Lung (tissue), 12 donors: ENCODE measurements around the gene CHN2. TPM values are rescaled to one million over a fixed set of nuclear protein-coding genes. Genes with fewer than 3 reads are reported as not detected.

Source experiments
- ATAC-seq: fragments of 200-7000 bp; cut with Tn5 transposase; one replicate; pipeline ENCODE4 v1.9.1; 2020; ENCODE audit warnings: moderate number of reproducible peaks; ENCODE audit not compliant: insufficient read depth, low FRiP score
- DNase-seq, 3 donors: peaks; one replicate each; pipeline ENCODE4 v3.0.0-alpha.2; 2013 to 2017
- H3K27ac ChIP-seq, 2 donors: one replicate each; pipeline ENCODE4 v1.5.1; 2013; ENCODE audit warnings: mild to moderate bottlenecking in 2 of 2, moderate library complexity in 2 of 2, control low read depth in 1 of 2, inconsistent platforms in 1 of 2, low read depth in 1 of 2, low read length in 1 of 2
- H3K27me3 ChIP-seq, 3 donors: one replicate each; pipeline ENCODE4 v1.5.1; 2013; ENCODE audit warnings: low read length in 2 of 3; ENCODE audit not compliant: control insufficient read depth in 3 of 3, insufficient read depth in 3 of 3
- H3K36me3 ChIP-seq, 4 donors: one replicate each; pipeline ENCODE4 v1.5.1; 2013; ENCODE audit warnings: low read length in 4 of 4, mild to moderate bottlenecking in 1 of 4, moderate library complexity in 1 of 4; ENCODE audit not compliant: control insufficient read depth in 4 of 4, insufficient read depth in 4 of 4
- H3K4me1 ChIP-seq, 5 donors: one replicate each; pipeline ENCODE4 v1.5.1; 2013; ENCODE audit warnings: low read length in 5 of 5, mild to moderate bottlenecking in 2 of 5, moderate library complexity in 1 of 5; ENCODE audit not compliant: control insufficient read depth in 5 of 5, insufficient read depth in 5 of 5
- H3K4me3 ChIP-seq: one replicate; pipeline ENCODE4 v1.5.1; 2013; ENCODE audit warnings: mild to moderate bottlenecking, control low read depth, moderate library complexity
- H3K9ac ChIP-seq, 2 donors: one replicate each; pipeline ENCODE4 v1.5.1; 2013; ENCODE audit warnings: low read length in 2 of 2, control low read depth in 1 of 2; ENCODE audit not compliant: insufficient read depth in 1 of 2
- H3K9me3 ChIP-seq, 4 donors: one replicate each; pipeline ENCODE4 v1.5.1; 2013; ENCODE audit warnings: low read length in 3 of 4, mild to moderate bottlenecking in 1 of 4, moderate library complexity in 1 of 4; ENCODE audit not compliant: control insufficient read depth in 4 of 4, insufficient read depth in 3 of 4
- CTCF ChIP-seq: IDR thresholded peaks from 2 replicates; pipeline ENCODE4 v1.5.1; 2012; ENCODE audit warnings: mild to moderate bottlenecking; ENCODE audit errors: control extremely low read depth, extremely low read depth
- WGBS, 2 donors: extraction: QIAGEN DNeasy Blood & Tissue Kit; methylation state at CpG; one replicate each; pipeline ENCODE4 v1.1.7; 2013; 5-methylcytosine and 5-hydroxymethylcytosine counted together
- polyA plus RNA-seq, 2 donors: library from polyadenylated mRNA; stranded (reverse); fragments of 200-250 nt; gene quantifications; one replicate each; pipeline ENCODE4 v1.2.1, GENCODE V29; 2013
- total RNA-seq, 2 donors: library from RNA; depleted of rRNA in 1 of 2; stranded (reverse); fragments of >200 nt in 1 of 2; gene quantifications; one replicate each; pipeline ENCODE4 v1.2.1, GENCODE V29; 2014 to 2021
- donor health status: control.
- donor health status: control.
- donor health status: Bipolar disorder and iron deficiency.
- donor health status: healthy.
- donor health status: DM: yes; HTN: yes; CAD: no.

Gene CHN2
- total and polyA plus RNA-seq, 4 donors: 3.2 to 11.0 (median 6.7) TPM

DNA sequence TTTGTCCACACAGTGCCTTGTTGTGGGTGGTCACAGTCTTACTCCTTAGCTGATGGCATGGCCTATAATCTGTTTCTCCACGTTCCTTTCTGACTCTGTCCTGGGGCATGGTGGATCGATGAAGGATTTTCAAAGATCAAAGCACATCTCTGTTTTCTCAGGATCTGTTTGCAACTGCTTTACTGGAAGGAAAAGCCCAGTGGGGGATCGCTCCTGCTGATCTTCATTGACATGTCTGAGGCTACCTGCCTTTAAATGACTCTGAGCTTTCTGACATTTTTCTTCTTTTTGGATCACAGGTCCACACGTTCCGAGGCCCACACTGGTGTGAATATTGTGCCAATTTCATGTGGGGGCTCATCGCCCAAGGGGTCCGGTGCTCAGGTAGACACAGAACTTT, 301.1 kb downstream of the CHN2 start:
- Histone ChIP-seq H3K27ac (no peak overlapping the region), H3K4me1 (peaks cover 0 to 6% (median 0%) of the 10 kb centered on the region in 5 donors), H3K4me3 (no peak overlapping the region), H3K9me3 (no peaks in the 10 kb centered on the region), H3K27me3 (no peaks in the 10 kb centered on the region), H3K36me3 (peaks cover 0 to 4% (median 0%) of the 10 kb centered on the region in 4 donors), H3K9ac (no peak overlapping the region)
- TF ChIP-seq CTCF: no peak
- DNase-seq (no peak), ATAC-seq (no peak)
- 90 to 93% methylated on average over 7 of the region's 7 CpGs for WGBS, 2 donors

DNA sequence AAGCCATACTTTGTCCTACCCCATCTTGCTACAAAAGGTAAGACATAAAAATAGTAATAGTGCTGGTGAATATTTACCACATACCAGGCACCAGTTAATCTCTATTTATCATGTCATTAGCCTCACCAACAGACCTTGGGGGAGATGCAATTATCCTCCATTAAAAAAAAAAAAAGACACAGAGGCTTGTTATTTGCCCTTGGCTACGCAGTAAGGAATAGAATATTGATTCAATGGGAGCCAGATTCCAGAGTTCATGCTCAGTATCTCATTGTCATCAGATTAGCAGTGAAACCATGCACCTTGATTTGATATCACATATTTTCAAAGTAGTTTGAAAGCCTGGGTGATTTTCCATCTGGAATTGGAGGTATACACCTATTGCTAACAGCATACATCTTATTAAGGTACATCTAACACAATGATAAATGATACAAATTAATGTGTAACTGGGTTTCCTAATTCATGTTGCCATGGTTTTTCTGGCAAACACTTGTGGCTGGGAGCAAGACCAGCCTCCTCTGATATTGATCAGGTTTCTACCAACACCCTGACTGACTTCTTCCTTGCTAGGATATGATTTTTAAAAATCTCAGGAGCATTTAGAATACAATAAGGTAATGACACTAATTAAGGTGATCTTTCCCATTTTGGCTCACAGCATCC, 301.9 kb downstream of the CHN2 start:
- peaks cover 0 to 4% (median 0%) of the 10 kb centered on the region in 4 donors for H3K36me3 ChIP-seq
- no peak overlapping the region for H3K9ac ChIP-seq
- H3K27me3 ChIP-seq: no peaks in the 10 kb centered on the region
- no peak for ATAC-seq
- WGBS, 2 donors: 98 to 100% methylated on average over 1 of the region's 1 CpG
- H3K4me3 ChIP-seq: no peak overlapping the region
- H3K4me1 ChIP-seq: peaks cover 0 to 6% (median 0%) of the 10 kb centered on the region in 5 donors
- DNase-seq: no peak
- H3K27ac ChIP-seq: no peak overlapping the region
- H3K9me3 ChIP-seq: no peaks in the 10 kb centered on the region
- no peak for TF ChIP-seq CTCF

DNA sequence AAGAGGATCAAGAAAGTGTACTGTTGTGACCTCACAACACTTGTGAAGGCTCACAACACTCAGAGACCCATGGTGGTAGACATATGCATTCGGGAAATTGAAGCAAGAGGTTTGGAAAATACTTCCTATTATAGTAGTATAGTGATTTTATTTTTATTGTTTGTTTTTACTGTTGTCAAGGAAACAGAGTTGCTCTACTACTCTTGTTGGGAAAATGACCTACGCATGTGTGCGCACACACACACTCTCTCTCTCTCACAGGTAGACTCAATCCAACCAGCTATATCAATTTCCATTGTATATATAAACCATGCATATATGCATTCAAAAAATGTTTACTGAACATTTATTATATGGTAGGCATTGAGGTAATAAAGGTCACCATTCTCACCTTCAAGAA, 305.4 kb downstream of the CHN2 start:
- no peak for TF ChIP-seq CTCF
- H3K4me1 ChIP-seq: peaks cover 0 to 3% (median 0%) of the 10 kb centered on the region in 5 donors
- H3K27ac ChIP-seq: no peak overlapping the region
- peaks cover 0 to 7% (median 0%) of the 10 kb centered on the region in 4 donors for H3K36me3 ChIP-seq
- no peak overlapping the region for H3K9ac ChIP-seq
- WGBS, 2 donors: 90 to 99% methylated on average over 3 of the region's 3 CpGs
- H3K4me3 ChIP-seq: no peak overlapping the region
- ATAC-seq (no peak), DNase-seq (no peak)
- H3K27me3 ChIP-seq: no peaks in the 10 kb centered on the region
- H3K9me3 ChIP-seq: no peaks in the 10 kb centered on the region

- H3K36me3 ChIP-seq: peaks cover 0 to 8% (median 0%) of the 10 kb centered on the region in 4 donors
- no peaks in the 10 kb centered on the region for H3K9me3 ChIP-seq
- WGBS, 2 donors: 94 to 95% methylated on average over 3 of the region's 3 CpGs
- no peak overlapping the region for H3K4me3 ChIP-seq
- DNase-seq: no peak
- no peaks in the 10 kb centered on the region for H3K27me3 ChIP-seq
- peaks cover 0 to 3% (median 0%) of the 10 kb centered on the region in 5 donors for H3K4me1 ChIP-seq
- H3K9ac ChIP-seq: no peak overlapping the region
- no peak for ATAC-seq
- no peak overlapping the region for H3K27ac ChIP-seq
- no peak for TF ChIP-seq CTCF
Observed at GRCh38 chr7:29500719-29501118, 306.1 kb downstream of the CHN2 start.
